Tibial nerve (tissue), 3 donors: ENCODE data around the gene HMGA1.

Experiments
- CTCF ChIP-seq, 5 experiments: fragments of 200-600 bp in 3 of 5; fragments of 450-650 bp in 2 of 5; sonication (generic) in 3 of 5; IDR thresholded peaks; one replicate each; pipeline ENCODE4 v1.5.1; 2016 to 2019; ENCODE audit warnings: antibody characterized with exemption in 5 of 5, mild to moderate bottlenecking in 3 of 5, moderate library complexity in 2 of 5
- POLR2A ChIP-seq, 2 donors: fragments of 450-650 bp; IDR thresholded peaks; one replicate each; pipeline ENCODE4 v1.6.1; 2017; ENCODE audit warnings: antibody characterized with exemption in 2 of 2, mild to moderate bottlenecking in 2 of 2, moderate library complexity in 2 of 2

- TF ChIP-seq CTCF (IDR thresholded peaks at IDR 0.05): no peak
- no peak for TF ChIP-seq POLR2A (IDR thresholded peaks at IDR 0.05)
Observed at GRCh38 chr6:34237316-34237721, 646 bp downstream of the HMGA1 start.
